ENCODE measurements around the gene MYOZ3. TPM values are rescaled to one million over a fixed set of nuclear protein-coding genes. Genes with fewer than 3 reads are reported as not detected.

The MYOZ3 gene
- total RNA-seq, 1 experiment from 2014 or later = not detected

GRCh38 chr5:150651382-150651781 lies 9.7 kb upstream of the MYOZ3 start:
- Histone ChIP-seq H3K4me2 (no peak overlapping the region), H3K4me3 (no peak overlapping the region), H2AFZ (no peak overlapping the region), H3K4me1 (replicated peaks; ENCODE audit: insufficient read depth) (0 out of 2 replicates have a peak, but pooled peaks cover 9% of the 10 kb centered on the region), H3K9me3 (ENCODE audit: insufficient read depth, low read depth) (no peaks in the 10 kb centered on the region), H3K27me3 (ENCODE audit: insufficient read depth, low read depth) (no peaks in the 10 kb centered on the region), H3K27ac (no peak overlapping the region), H3F3A (ENCODE audit: insufficient read depth, low read depth) (peaks cover 6% of the 10 kb centered on the region; the same call in 1 of the 2 replicates), H3K36me3 (ENCODE audit: low read depth) (no peaks in the 10 kb centered on the region), H3K9me2 (ENCODE audit: insufficient read depth) (no peaks in the 10 kb centered on the region), H3K79me2 (ENCODE audit: low read depth) (no peaks in the 10 kb centered on the region), H4K20me1 (ENCODE audit: insufficient read depth) (no peaks in the 10 kb centered on the region)
- intact Hi-C loops (cut with micrococcal nuclease; ENCODE audit: unreplicated experiment) = loop anchor here (5.0 kb wide), 1 partner anchor 34 kb away; no protein-coding TSS in a partner anchor
- no peak for TF ChIP-seq CTCF (conservative IDR thresholded peaks at IDR 0.05)
- no peak for TF ChIP-seq EZH2 (IDR thresholded peaks at IDR 0.05; ENCODE audit: low read depth)
- ChIA-PET POLR2A (ENCODE audit: unreplicated experiment) (interaction anchor here (1.2 kb wide), 1 partner anchor 9 kb away, joined by 7 read pairs; no protein-coding TSS in a partner anchor), CTCF (interaction anchor here (0.6 to 1.1 kb wide), 2 partner anchors 107 to 925 kb away, joined by 3 to 7 read pairs; no protein-coding TSS in a partner anchor)
- no TSS peak for BruUV-seq (replicated peaks)
- DNase-seq = peak in 1 of 2 experiments; percentile 61

GRCh38 chr5:150651924-150652671 lies 9.0 kb upstream of the MYOZ3 start:
- no peak for DNase-seq
- POLR2A ChIA-PET (ENCODE audit: unreplicated experiment) = interaction anchor here (1.2 kb wide), 1 partner anchor 10 kb away, joined by 7 read pairs; no protein-coding TSS in a partner anchor
- Histone ChIP-seq H3K36me3 (ENCODE audit: low read depth) (no peaks in the 10 kb centered on the region), H3K27ac (no peak overlapping the region), H2AFZ (no peak overlapping the region), H4K20me1 (ENCODE audit: insufficient read depth) (no peaks in the 10 kb centered on the region), H3F3A (ENCODE audit: insufficient read depth, low read depth) (peaks cover 6% of the 10 kb centered on the region; the same call in 1 of the 2 replicates), H3K79me2 (ENCODE audit: low read depth) (no peaks in the 10 kb centered on the region), H3K9me3 (ENCODE audit: insufficient read depth, low read depth) (no peaks in the 10 kb centered on the region), H3K9me2 (ENCODE audit: insufficient read depth) (no peaks in the 10 kb centered on the region), H3K27me3 (ENCODE audit: insufficient read depth, low read depth) (no peaks in the 10 kb centered on the region), H3K4me3 (no peak overlapping the region), H3K4me2 (no peak overlapping the region), H3K4me1 (replicated peaks; ENCODE audit: insufficient read depth) (0 out of 2 replicates have a peak, but pooled peaks cover 9% of the 10 kb centered on the region)
- BruUV-seq (replicated peaks) = no TSS peak
- no peak for TF ChIP-seq EZH2 (IDR thresholded peaks at IDR 0.05; ENCODE audit: low read depth)
- TF ChIP-seq CTCF (conservative IDR thresholded peaks at IDR 0.05) = no peak
- intact Hi-C loops (cut with micrococcal nuclease; ENCODE audit: unreplicated experiment) = loop anchor here (5.0 kb wide), 1 partner anchor 35 kb away; no protein-coding TSS in a partner anchor
- CTCF ChIA-PET = interaction anchor here (0.6 to 1.1 kb wide), 2 partner anchors 107 to 926 kb away, joined by 3 to 7 read pairs; no protein-coding TSS in a partner anchor

GRCh38 chr5:150653145-150653761 lies 7.8 kb upstream of the MYOZ3 start:
- no peaks in the 10 kb centered on the region for H3K36me3 ChIP-seq (ENCODE audit: low read depth)
- 0 out of 2 replicates have a peak, but pooled peaks cover 9% of the 10 kb centered on the region for H3K4me1 ChIP-seq (replicated peaks; ENCODE audit: insufficient read depth)
- no peaks in the 10 kb centered on the region for H3K9me3 ChIP-seq (ENCODE audit: insufficient read depth, low read depth)
- DNase-seq = no peak
- no peaks in the 10 kb centered on the region for H3K9me2 ChIP-seq (ENCODE audit: insufficient read depth)
- H3K27me3 ChIP-seq (ENCODE audit: insufficient read depth, low read depth) = no peaks in the 10 kb centered on the region
- H2AFZ ChIP-seq = no peak overlapping the region
- no peaks in the 10 kb centered on the region for H4K20me1 ChIP-seq (ENCODE audit: insufficient read depth)
- no TSS peak for BruUV-seq (replicated peaks)
- peak; percentile 41; the same call in 1 of the 2 replicates for TF ChIP-seq CTCF (conservative IDR thresholded peaks at IDR 0.05)
- TF ChIP-seq EZH2 (IDR thresholded peaks at IDR 0.05; ENCODE audit: low read depth) = no peak
- no peaks in the 10 kb centered on the region for H3K79me2 ChIP-seq (ENCODE audit: low read depth)
- ChIA-PET CTCF (interaction anchor here (0.6 kb wide), 3 partner anchors 44 to 194 kb away, joined by 3 to 5 read pairs (median 4); no protein-coding TSS in a partner anchor), POLR2A (ENCODE audit: unreplicated experiment) (no interaction called here)
- H3K27ac ChIP-seq = no peak overlapping the region
- no peak overlapping the region for H3K4me3 ChIP-seq
- peaks cover 6% of the 10 kb centered on the region; the same call in 1 of the 2 replicates for H3F3A ChIP-seq (ENCODE audit: insufficient read depth, low read depth)
- H3K4me2 ChIP-seq = no peak overlapping the region
- intact Hi-C loops (cut with micrococcal nuclease; ENCODE audit: unreplicated experiment) = loop anchor here (5.0 kb wide), 1 partner anchor 36 kb away; no protein-coding TSS in a partner anchor
